Effector CD4-positive, alpha-beta T cell (primary cell): ENCODE results near the gene TANGO6.
"Not testable (repeated sequence)": the region's sequence is repeated elsewhere in the genome, so short reads cannot be mapped to it uniquely, and the experiment has no call there.

ENCODE experiments used
- DNase-seq: peaks from one replicate; pipeline ENCODE4 v3.0.0-alpha.2; 2020

The TANGO6 gene

GRCh38 chr16:69017036-69017783 lies 173.9 kb downstream of the TANGO6 start:
- no peak for DNase-seq

- no peak for DNase-seq
These were observed 176.5 kb downstream of the TANGO6 start for GRCh38 chr16:69019811-69020210.

GRCh38 chr16:69029121-69029520 lies 185.8 kb downstream of the TANGO6 start:
- no peak for DNase-seq

GRCh38 chr16:69031877-69032301 lies 188.6 kb downstream of the TANGO6 start:
- DNase-seq, result no peak

- DNase-seq, result no peak
These were observed 190.0 kb downstream of the TANGO6 start for GRCh38 chr16:69033151-69033949.

GRCh38 chr16:69035375-69035774 lies 192.0 kb downstream of the TANGO6 start:
- DNase-seq, result no peak

GRCh38 chr16:69036399-69037091 lies 193.2 kb downstream of the TANGO6 start:
- DNase-seq, result no peak

GRCh38 chr16:69037373-69038160 lies 194.2 kb downstream of the TANGO6 start:
- no peak for DNase-seq

- DNase-seq, result no peak
These were observed 196.1 kb downstream of the TANGO6 start for GRCh38 chr16:69039333-69039941.

GRCh38 chr16:69040144-69040909 lies 197.0 kb downstream of the TANGO6 start:
- DNase-seq, result no peak

GRCh38 chr16:69048328-69049120 lies 205.2 kb downstream of the TANGO6 start:
- DNase-seq, result no peak

GRCh38 chr16:69049146-69049545 lies 205.8 kb downstream of the TANGO6 start:
- DNase-seq, result no peak

GRCh38 chr16:69049603-69050375 lies 206.5 kb downstream of the TANGO6 start:
- DNase-seq, result no peak

GRCh38 chr16:69051517-69051830 lies 208.1 kb downstream of the TANGO6 start:
- DNase-seq, result not testable (repeated sequence)

GRCh38 chr16:69055008-69055407 lies 211.7 kb downstream of the TANGO6 start:
- no peak for DNase-seq

GRCh38 chr16:69055980-69056379 lies 212.6 kb downstream of the TANGO6 start:
- no peak for DNase-seq

GRCh38 chr16:69056421-69056820 lies 213.1 kb downstream of the TANGO6 start:
- no peak for DNase-seq

- no peak for DNase-seq
These were observed 214.4 kb downstream of the TANGO6 start for GRCh38 chr16:69057400-69058378.

- DNase-seq, result not testable (repeated sequence)
These were observed 220.2 kb downstream of the TANGO6 start for GRCh38 chr16:69063491-69063890.
